H1 (cell line): ENCODE data around the gene ESRP2. TPM values are rescaled to one million over a fixed set of nuclear protein-coding genes. Genes with fewer than 3 reads are reported as not detected.

Experiments
- CTBP2 ChIP-seq: IDR thresholded peaks from 2 replicates; pipeline ENCODE4 v1.7.0; 2011; ENCODE audit warnings: borderline replicate concordance, mild to moderate bottlenecking, moderate library complexity, mixed read lengths, low read length; ENCODE audit not compliant: insufficient read depth, insufficient read length
- EZH2 ChIP-seq: fragments of 200-600 bp; sonication (generic); IDR thresholded peaks from 2 replicates; pipeline ENCODE4 v1.7.1; 2012; ENCODE audit warnings: low read depth, mild to moderate bottlenecking, moderate library complexity, low read length, inconsistent platforms; ENCODE audit not compliant: severe bottlenecking
- JUN ChIP-seq: IDR thresholded peaks from 2 replicates; pipeline ENCODE4 v1.6.1; 2011; ENCODE audit warnings: low read depth, mild to moderate bottlenecking, improper control_type of control experiment, low read length
- SP1 ChIP-seq: IDR thresholded peaks from 2 replicates; pipeline ENCODE4 v1.6.1; 2011; ENCODE audit warnings: low read depth, low read length
- TAF7 ChIP-seq: optimal IDR thresholded peaks from 2 replicates; pipeline ENCODE3; 2011; ENCODE audit warnings: low read depth, mild to moderate bottlenecking, inconsistent platforms, low read length, moderate library complexity, borderline replicate concordance
- polyA plus RNA-seq, 7 experiments: library from polyadenylated mRNA; depleted of rRNA in 3 of 7; stranded (reverse) in 5 of 7; unstranded in 2 of 7; fragments of >200 nt in 5 of 7; fragments of 200-250 nt in 2 of 7; gene quantifications; 1 replicate in 5 of 7; 2 replicates in 1 of 7; 4 replicates in 1 of 7; pipeline versions ENCODE4 v1.2.1 to v1.2.3, GENCODE V29; 2011 to 2013; ENCODE audit warnings: missing spikeins in 2 of 7, mixed read lengths in 2 of 7
- total RNA-seq: library from RNA; stranded (reverse); fragmentation: NEBNext Ultra II Directional; extraction: Animal tissue kit (Norgen Biotek cat#: 25700); gene quantifications from 2 replicates; pipeline ENCODE4 v1.2.1, GENCODE V29; 2021
- TF ChIP-seq, protein P1 (sequence below), 3 experiments: IDR thresholded peaks; 1 replicate in 2 of 3; 2 replicates in 1 of 3; pipeline versions ENCODE4 v1.5.1 to v1.6.1; 2011; ENCODE audit warnings: low read length in 3 of 3, mild to moderate bottlenecking in 3 of 3, inconsistent platforms in 2 of 3, low read depth in 1 of 3, moderate library complexity in 1 of 3; ENCODE audit not compliant: insufficient read depth in 1 of 3; ENCODE audit errors: control extremely low read depth in 1 of 3

ESRP2 gene
- total and polyA plus RNA-seq, 2 of the 8 experiments (the other 6 are each of a cell fraction or from before 2014, with no cell fraction given): 35.1 to 45.8 TPM

DNA sequence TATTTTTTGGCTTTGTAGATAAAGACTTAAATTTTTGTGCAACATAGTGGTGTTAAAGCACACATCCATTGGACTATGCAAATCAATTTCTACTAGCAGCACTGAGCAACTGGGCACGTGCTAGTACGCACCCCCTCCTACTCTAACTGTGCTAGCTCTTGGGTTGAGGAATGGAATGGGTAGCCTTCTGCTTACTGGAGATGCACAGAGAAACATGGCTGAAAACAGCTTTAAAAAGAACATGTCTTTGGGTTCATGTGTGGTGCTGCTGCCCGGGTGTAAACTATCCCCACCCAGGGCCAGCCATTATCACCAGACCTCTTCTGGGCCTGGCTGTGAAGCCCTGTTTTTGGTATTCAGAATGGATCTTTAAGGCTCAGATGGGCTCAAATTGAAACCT is 7.3 kb downstream of the ESRP2 start (continued):
- TF ChIP-seq EZH2 (no peak), CTBP2 (no peak), TAF7 (no peak), SP1 (no peak), JUN (no peak)
- TF ChIP-seq, protein P1, sequence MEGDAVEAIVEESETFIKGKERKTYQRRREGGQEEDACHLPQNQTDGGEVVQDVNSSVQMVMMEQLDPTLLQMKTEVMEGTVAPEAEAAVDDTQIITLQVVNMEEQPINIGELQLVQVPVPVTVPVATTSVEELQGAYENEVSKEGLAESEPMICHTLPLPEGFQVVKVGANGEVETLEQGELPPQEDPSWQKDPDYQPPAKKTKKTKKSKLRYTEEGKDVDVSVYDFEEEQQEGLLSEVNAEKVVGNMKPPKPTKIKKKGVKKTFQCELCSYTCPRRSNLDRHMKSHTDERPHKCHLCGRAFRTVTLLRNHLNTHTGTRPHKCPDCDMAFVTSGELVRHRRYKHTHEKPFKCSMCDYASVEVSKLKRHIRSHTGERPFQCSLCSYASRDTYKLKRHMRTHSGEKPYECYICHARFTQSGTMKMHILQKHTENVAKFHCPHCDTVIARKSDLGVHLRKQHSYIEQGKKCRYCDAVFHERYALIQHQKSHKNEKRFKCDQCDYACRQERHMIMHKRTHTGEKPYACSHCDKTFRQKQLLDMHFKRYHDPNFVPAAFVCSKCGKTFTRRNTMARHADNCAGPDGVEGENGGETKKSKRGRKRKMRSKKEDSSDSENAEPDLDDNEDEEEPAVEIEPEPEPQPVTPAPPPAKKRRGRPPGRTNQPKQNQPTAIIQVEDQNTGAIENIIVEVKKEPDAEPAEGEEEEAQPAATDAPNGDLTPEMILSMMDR (IDR thresholded peaks at IDR 0.05; ENCODE audit: control extremely low read depth in 1 of 3, insufficient read depth in 1 of 3, low read depth in 1 of 3, low read length in 3 of 3): no peak
